Left forelimb (tissue), 1 donor: ENCODE measurements around the gene AGXT.

Experiments
- DNase-seq: peaks from one replicate; pipeline ENCODE4 v3.0.0-alpha.2; 2018; ENCODE audit warnings: low spot score

AGXT gene

GRCh38 chr2:240899468-240899865 is 30.8 kb downstream of the AGXT start:
- no peak for DNase-seq

- no peak for DNase-seq
These were observed 31.7 kb downstream of the AGXT start for GRCh38 chr2:240900141-240900860.

GRCh38 chr2:240901986-240902614 is 33.5 kb downstream of the AGXT start:
- no peak for DNase-seq

GRCh38 chr2:240902615-240903041 is 34.0 kb downstream of the AGXT start:
- no peak for DNase-seq

GRCh38 chr2:240903191-240904060 is 34.8 kb downstream of the AGXT start:
- no peak for DNase-seq

GRCh38 chr2:240904216-240905175 is 35.9 kb downstream of the AGXT start:
- DNase-seq: no peak

- no peak for DNase-seq
These were observed 36.7 kb downstream of the AGXT start for GRCh38 chr2:240905176-240905781.

GRCh38 chr2:240906141-240906910 is 37.7 kb downstream of the AGXT start, which contains the start of gene CROCC2:
TSS of gene CROCC2 (plus strand) at chr2:240906336. CDS start at chr2:240906514, 178 bp downstream.
- no peak for DNase-seq

- DNase-seq: no peak
These were observed 38.4 kb downstream of the AGXT start for GRCh38 chr2:240906911-240907590.

- DNase-seq: no peak
These were observed 40.8 kb downstream of the AGXT start for GRCh38 chr2:240909216-240909974.

- DNase-seq: no peak
These were observed 43.1 kb downstream of the AGXT start for GRCh38 chr2:240911641-240912265.

GRCh38 chr2:240912878-240913809 is 44.5 kb downstream of the AGXT start:
- no peak for DNase-seq

- no peak for DNase-seq
These were observed 45.4 kb downstream of the AGXT start for GRCh38 chr2:240913810-240914644.

GRCh38 chr2:240914645-240915525 is 46.3 kb downstream of the AGXT start:
- DNase-seq: no peak
